GM10248 (cell line): Measurements from ENCODE around the gene CENPQ.

Source experiments
- CTCF ChIA-PET: fragments of 300-600 bp; sonication (Branson Sonifier 250); formaldehyde crosslinking; extraction: SDS; loops from one replicate; lab custom pipeline; 2021; ENCODE audit warnings: antibody characterized with exemption; lab: Yijun Ruan, JAX
- POLR2A ChIA-PET: fragments of 350-650 bp; sonication (Branson Sonifier 250); formaldehyde crosslinking; extraction: SDS; loops from one replicate; lab custom pipeline; 2020; ENCODE audit warnings: antibody characterized with exemption; lab: Yijun Ruan, JAX
- DNase-seq: peaks from one replicate; pipeline ENCODE4 v3.0.0; 2012; ENCODE audit errors: extremely low spot score
- CTCF ChIP-seq: IDR thresholded peaks from 2 replicates; pipeline ENCODE4 v1.5.1; 2012; ENCODE audit warnings: mild to moderate bottlenecking, low read depth; ENCODE audit errors: extremely low read depth, missing control alignments, control extremely low read depth

Gene CENPQ

GRCh38 chr6:49522710-49523593, 59.8 kb downstream of the CENPQ start:
- CTCF ChIA-PET = interaction anchor here (1.2 to 2.2 kb wide), 2 partner anchors 7 to 10 kb away, joined by 4 to 12 read pairs; no protein-coding TSS in a partner anchor
- DNase-seq = no peak
- no peak for TF ChIP-seq CTCF
- POLR2A ChIA-PET = no interaction called here

GRCh38 chr6:49523901-49524300, 60.7 kb downstream of the CENPQ start:
- ChIA-PET CTCF (interaction anchor here (1.2 to 2.2 kb wide), 3 partner anchors 8 to 82 kb away, joined by 3 to 12 read pairs (median 4); no protein-coding TSS in a partner anchor), POLR2A (no interaction called here)
- no peak for TF ChIP-seq CTCF
- no peak for DNase-seq

- TF ChIP-seq CTCF = no peak
- no peak for DNase-seq
- ChIA-PET POLR2A (no interaction called here), CTCF (interaction anchor here (1.2 to 2.2 kb wide), 2 partner anchors 8 to 82 kb away, joined by 3 to 12 read pairs; no protein-coding TSS in a partner anchor)
Observed at GRCh38 chr6:49524541-49524940, 61.4 kb downstream of the CENPQ start.

- ChIA-PET CTCF (no interaction called here), POLR2A (no interaction called here)
- DNase-seq = no peak
- no peak for TF ChIP-seq CTCF
Observed at GRCh38 chr6:49526598-49526997, 63.4 kb downstream of the CENPQ start.

GRCh38 chr6:49527320-49527719, 64.2 kb downstream of the CENPQ start:
- DNase-seq = no peak
- CTCF ChIA-PET = no interaction called here
- POLR2A ChIA-PET = no interaction called here
- TF ChIP-seq CTCF = no peak

- DNase-seq = no peak
- ChIA-PET POLR2A (no interaction called here), CTCF (no interaction called here)
- TF ChIP-seq CTCF = no peak
Observed at GRCh38 chr6:49528571-49528970, 65.4 kb downstream of the CENPQ start.
